ENCODE measurements around the gene FIBIN.

FIBIN gene

GRCh38 chr11:26993965-26994457 lies at the start of gene FIBIN:
Gene FIBIN (plus strand): TSS chr11:26994112. CDS start chr11:26994527, 415 bp downstream.
- DNase-seq: no peak
- ATAC-seq (ENCODE audit: insufficient read depth, low read depth): no peak
- Histone ChIP-seq H3K27me3 (ENCODE audit: insufficient read depth, low read length, poor library complexity) (no peaks in the 10 kb centered on the region), H3K4me3 (ENCODE audit: low read depth in 1 of 2, low read length in 2 of 2) (no peak within 1 kb of the TSS), H3K4me2 (ENCODE audit: insufficient read depth, low read length) (no peak within 1 kb of the TSS), H3K4me1 (ENCODE audit: insufficient read depth, low read length) (no peaks in the 10 kb centered on the region), H3K9ac (ENCODE audit: low read depth, low read length) (no peak within 1 kb of the TSS), H3K27ac (ENCODE audit: low read length) (no peak within 1 kb of the TSS), H2AFZ (ENCODE audit: low read depth, low read length) (no peak within 1 kb of the TSS), H3K36me3 (ENCODE audit: insufficient read depth, low read length) (no peaks in the 10 kb centered on the region), H3K9me3 (ENCODE audit: insufficient read depth, low read length, severe bottlenecking) (no peaks in the 10 kb centered on the region), H4K20me1 (ENCODE audit: insufficient read depth, low read length) (no peaks in the 10 kb centered on the region), H3K79me2 (ENCODE audit: insufficient read depth, low read length) (no peaks in the 10 kb centered on the region)
- no peak for TF ChIP-seq EZH2 (IDR thresholded peaks at IDR 0.05; ENCODE audit: borderline replicate concordance, low read depth, low read length, severe bottlenecking)
- no peak for TF ChIP-seq CTCF (IDR thresholded peaks at IDR 0.05; ENCODE audit: borderline replicate concordance, extremely low read depth, low read length, poor library complexity, severe bottlenecking)

GRCh38 chr11:26944866-26945664 lies 48.8 kb upstream of the FIBIN start:
- Histone ChIP-seq H2AFZ (ENCODE audit: low read depth, low read length) (no peak overlapping the region), H3K36me3 (ENCODE audit: insufficient read depth, low read length) (no peaks in the 10 kb centered on the region), H3K27me3 (ENCODE audit: insufficient read depth, low read length, poor library complexity) (no peaks in the 10 kb centered on the region), H3K4me2 (ENCODE audit: insufficient read depth, low read length) (no peak overlapping the region), H3K9me3 (ENCODE audit: insufficient read depth, low read length, severe bottlenecking) (no peaks in the 10 kb centered on the region), H4K20me1 (ENCODE audit: insufficient read depth, low read length) (no peaks in the 10 kb centered on the region), H3K27ac (ENCODE audit: low read length) (no peak overlapping the region), H3K4me1 (ENCODE audit: insufficient read depth, low read length) (no peaks in the 10 kb centered on the region), H3K9ac (ENCODE audit: low read depth, low read length) (no peak overlapping the region), H3K4me3 (ENCODE audit: low read depth in 1 of 2, low read length in 2 of 2) (no peak overlapping the region), H3K79me2 (ENCODE audit: insufficient read depth, low read length) (no peaks in the 10 kb centered on the region)
- TF ChIP-seq CTCF (IDR thresholded peaks at IDR 0.05; ENCODE audit: borderline replicate concordance, extremely low read depth, low read length, poor library complexity, severe bottlenecking) (no peak), EZH2 (IDR thresholded peaks at IDR 0.05; ENCODE audit: borderline replicate concordance, low read depth, low read length, severe bottlenecking) (no peak)
- DNase-seq: no peak
- no peak for ATAC-seq (ENCODE audit: insufficient read depth, low read depth)

- Histone ChIP-seq H3K27me3 (ENCODE audit: insufficient read depth, low read length, poor library complexity) (no peaks in the 10 kb centered on the region), H3K36me3 (ENCODE audit: insufficient read depth, low read length) (no peaks in the 10 kb centered on the region), H3K9ac (ENCODE audit: low read depth, low read length) (no peak overlapping the region), H3K4me3 (ENCODE audit: low read depth in 1 of 2, low read length in 2 of 2) (no peak overlapping the region), H3K4me1 (ENCODE audit: insufficient read depth, low read length) (no peaks in the 10 kb centered on the region), H3K9me3 (ENCODE audit: insufficient read depth, low read length, severe bottlenecking) (no peaks in the 10 kb centered on the region), H3K27ac (ENCODE audit: low read length) (no peak overlapping the region), H3K79me2 (ENCODE audit: insufficient read depth, low read length) (no peaks in the 10 kb centered on the region), H4K20me1 (ENCODE audit: insufficient read depth, low read length) (no peaks in the 10 kb centered on the region), H2AFZ (ENCODE audit: low read depth, low read length) (no peak overlapping the region), H3K4me2 (ENCODE audit: insufficient read depth, low read length) (no peak overlapping the region)
- TF ChIP-seq EZH2 (IDR thresholded peaks at IDR 0.05; ENCODE audit: borderline replicate concordance, low read depth, low read length, severe bottlenecking) (no peak), CTCF (IDR thresholded peaks at IDR 0.05; ENCODE audit: borderline replicate concordance, extremely low read depth, low read length, poor library complexity, severe bottlenecking) (no peak)
- ATAC-seq (ENCODE audit: insufficient read depth, low read depth) (no peak), DNase-seq (no peak)
Observed at GRCh38 chr11:26946257-26946716, 47.6 kb upstream of the FIBIN start.
